BE2C (cell line): ENCODE data around the gene AHSG.

Experiments
- DNase-seq: peaks from one replicate; pipeline ENCODE4 v3.0.0-alpha.2; 2020
- H3K27me3 ChIP-seq: fragments of 250-450 bp; sonication (Bioruptor Pico); 2 replicates; pipeline ENCODE4 v1.5.1; 2020; ENCODE audit warnings: mild to moderate bottlenecking
- H3K36me3 ChIP-seq: fragments of 250-450 bp; sonication (Bioruptor Pico); 2 replicates; pipeline ENCODE4 v1.5.1; 2020; ENCODE audit warnings: mild to moderate bottlenecking
- H3K4me1 ChIP-seq: fragments of 250-450 bp; sonication (Bioruptor Pico); 2 replicates; pipeline ENCODE4 v1.5.1; 2020
- H3K4me3 ChIP-seq: 2 replicates; pipeline ENCODE4 v1.5.1; 2011; ENCODE audit warnings: low read depth, low read length
- H3K9me3 ChIP-seq: fragments of 250-450 bp; sonication (Bioruptor Pico); 2 replicates; pipeline ENCODE4 v1.5.1; 2020
- TF ChIP-seq, protein P1 (sequence below): IDR thresholded peaks from 2 replicates; pipeline ENCODE4 v1.5.1; 2012; ENCODE audit warnings: mild to moderate bottlenecking, low read depth, low read length

Gene AHSG

DNA sequence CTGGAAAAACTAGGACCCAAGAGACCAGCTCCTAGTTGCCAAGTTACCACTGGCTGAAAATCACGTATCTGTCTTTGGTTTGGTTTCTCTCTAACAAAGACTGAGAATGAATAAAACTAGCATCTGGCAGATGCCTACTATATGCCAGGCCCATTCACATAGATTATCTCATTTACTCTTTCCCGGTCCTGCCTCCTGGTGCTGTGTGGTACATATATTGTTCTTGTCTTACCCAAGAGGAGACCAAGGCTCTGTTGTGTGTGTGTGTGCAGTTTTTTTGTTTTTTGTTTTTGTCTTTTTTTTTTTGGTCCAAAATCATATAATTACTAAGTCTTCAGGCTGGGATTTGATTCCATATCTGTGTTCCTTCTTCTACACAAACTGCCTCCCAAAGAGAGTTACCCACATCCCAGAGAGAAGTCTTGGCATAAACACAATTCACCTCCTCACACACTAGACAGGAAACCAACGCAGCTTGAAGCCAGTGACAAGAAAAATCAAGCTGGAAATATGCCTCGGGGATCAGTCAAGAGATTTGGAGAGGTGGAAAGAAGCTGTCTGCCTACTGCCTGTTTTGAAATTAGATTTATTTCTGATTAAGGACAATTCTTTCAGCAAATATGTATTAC, 891 bp downstream of the AHSG start:
- no peaks in the 10 kb centered on the region for H3K9me3 ChIP-seq
- H3K27me3 ChIP-seq: peaks cover 9% of the 10 kb centered on the region; the same call in 1 of the 2 replicates
- TF ChIP-seq, protein P1, sequence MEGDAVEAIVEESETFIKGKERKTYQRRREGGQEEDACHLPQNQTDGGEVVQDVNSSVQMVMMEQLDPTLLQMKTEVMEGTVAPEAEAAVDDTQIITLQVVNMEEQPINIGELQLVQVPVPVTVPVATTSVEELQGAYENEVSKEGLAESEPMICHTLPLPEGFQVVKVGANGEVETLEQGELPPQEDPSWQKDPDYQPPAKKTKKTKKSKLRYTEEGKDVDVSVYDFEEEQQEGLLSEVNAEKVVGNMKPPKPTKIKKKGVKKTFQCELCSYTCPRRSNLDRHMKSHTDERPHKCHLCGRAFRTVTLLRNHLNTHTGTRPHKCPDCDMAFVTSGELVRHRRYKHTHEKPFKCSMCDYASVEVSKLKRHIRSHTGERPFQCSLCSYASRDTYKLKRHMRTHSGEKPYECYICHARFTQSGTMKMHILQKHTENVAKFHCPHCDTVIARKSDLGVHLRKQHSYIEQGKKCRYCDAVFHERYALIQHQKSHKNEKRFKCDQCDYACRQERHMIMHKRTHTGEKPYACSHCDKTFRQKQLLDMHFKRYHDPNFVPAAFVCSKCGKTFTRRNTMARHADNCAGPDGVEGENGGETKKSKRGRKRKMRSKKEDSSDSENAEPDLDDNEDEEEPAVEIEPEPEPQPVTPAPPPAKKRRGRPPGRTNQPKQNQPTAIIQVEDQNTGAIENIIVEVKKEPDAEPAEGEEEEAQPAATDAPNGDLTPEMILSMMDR: no peak
- no peaks in the 10 kb centered on the region for H3K4me1 ChIP-seq
- H3K36me3 ChIP-seq: no peaks in the 10 kb centered on the region
- no peak for DNase-seq
- no peak overlapping the region for H3K4me3 ChIP-seq

DNA sequence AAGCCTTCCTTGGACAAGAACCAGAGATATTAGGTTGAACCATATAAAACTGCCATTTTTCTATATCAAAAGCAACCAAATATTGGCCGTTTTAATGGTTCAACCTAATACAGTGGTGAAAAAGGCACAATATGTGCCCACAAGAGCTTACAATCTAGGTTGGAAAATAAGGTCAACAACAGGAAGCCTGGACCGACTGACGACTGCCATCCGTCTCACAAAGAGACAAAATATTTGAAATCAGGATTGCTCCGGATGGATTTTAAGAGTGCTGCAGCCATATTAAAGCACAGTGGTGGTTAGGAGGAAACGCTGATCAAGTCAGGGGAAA, 1.4 kb downstream of the AHSG start:
- peaks cover 9% of the 10 kb centered on the region; the same call in 1 of the 2 replicates for H3K27me3 ChIP-seq
- H3K4me3 ChIP-seq: no peak overlapping the region
- H3K36me3 ChIP-seq: no peaks in the 10 kb centered on the region
- no peak for DNase-seq
- TF ChIP-seq, protein P1: no peak
- H3K4me1 ChIP-seq: no peaks in the 10 kb centered on the region
- no peaks in the 10 kb centered on the region for H3K9me3 ChIP-seq

DNA sequence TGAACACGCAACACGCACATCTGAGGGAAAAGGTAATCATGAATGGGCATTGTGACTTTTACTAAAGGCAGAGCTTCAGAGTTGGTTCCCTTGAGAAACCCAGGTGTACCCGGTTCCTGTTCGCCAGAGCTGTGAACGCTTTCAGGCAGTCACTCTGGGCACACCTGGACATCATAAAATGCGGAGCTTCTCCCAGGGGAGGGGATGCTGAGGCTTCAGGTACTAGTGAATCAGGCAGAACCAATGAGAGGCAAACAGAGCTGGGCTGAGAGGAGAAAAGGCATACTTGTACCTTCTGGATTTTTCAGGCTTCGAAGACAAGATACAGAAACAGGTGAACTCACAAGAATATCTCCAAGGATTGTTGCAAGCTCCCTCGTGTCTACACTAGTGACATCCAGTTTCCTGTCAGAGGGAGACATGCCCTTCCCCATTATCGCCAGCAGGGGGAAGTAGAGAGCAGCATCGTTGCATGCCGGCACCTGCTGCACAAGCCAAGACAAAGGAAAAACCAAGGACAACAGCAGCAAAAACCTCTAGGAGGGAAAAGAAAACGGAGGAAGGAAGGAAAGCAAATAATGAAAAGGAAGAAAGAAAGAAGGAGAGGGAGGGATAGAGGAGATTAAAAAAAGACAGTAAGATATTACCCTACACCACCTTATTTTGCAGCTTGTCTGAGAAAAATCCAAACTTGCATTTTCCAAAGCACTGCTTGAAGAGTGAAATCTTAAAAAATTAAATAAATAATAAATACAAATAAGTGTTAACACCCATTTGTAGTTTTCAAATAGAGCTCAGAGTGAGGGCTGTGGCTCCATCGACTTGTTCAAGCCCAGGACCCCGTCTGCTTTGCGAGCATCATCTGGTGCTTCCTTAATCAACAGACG, 2.0 kb downstream of the AHSG start:
- H3K9me3 ChIP-seq: no peaks in the 10 kb centered on the region
- H3K4me3 ChIP-seq: no peak overlapping the region; the same call in 1 of the 2 replicates
- DNase-seq: peak; percentile 70
- H3K27me3 ChIP-seq: peaks cover 9% of the 10 kb centered on the region; the same call in 1 of the 2 replicates
- H3K4me1 ChIP-seq: no peaks in the 10 kb centered on the region
- H3K36me3 ChIP-seq: no peaks in the 10 kb centered on the region
- TF ChIP-seq, protein P1: peak; percentile 99

DNA sequence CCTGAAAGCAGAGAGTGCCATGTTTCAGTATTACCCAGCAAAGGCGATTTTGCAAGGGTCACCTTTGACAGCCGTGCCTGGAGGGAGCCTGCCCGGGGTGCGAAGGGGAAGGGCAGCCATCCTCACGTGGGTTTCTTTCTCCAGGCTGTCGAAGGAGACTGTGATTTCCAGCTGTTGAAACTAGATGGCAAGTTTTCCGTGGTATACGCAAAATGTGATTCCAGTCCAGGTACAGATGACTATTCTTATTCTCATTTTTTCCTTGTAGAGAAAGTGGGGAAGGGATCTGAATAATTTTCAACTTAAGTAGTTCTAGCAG, 3.4 kb downstream of the AHSG start:
- TF ChIP-seq, protein P1: no peak
- DNase-seq: no peak
- Histone ChIP-seq H3K4me1 (no peaks in the 10 kb centered on the region), H3K27me3 (peaks cover 9% of the 10 kb centered on the region; the same call in 1 of the 2 replicates), H3K36me3 (no peaks in the 10 kb centered on the region), H3K9me3 (no peaks in the 10 kb centered on the region), H3K4me3 (no peak overlapping the region)

DNA sequence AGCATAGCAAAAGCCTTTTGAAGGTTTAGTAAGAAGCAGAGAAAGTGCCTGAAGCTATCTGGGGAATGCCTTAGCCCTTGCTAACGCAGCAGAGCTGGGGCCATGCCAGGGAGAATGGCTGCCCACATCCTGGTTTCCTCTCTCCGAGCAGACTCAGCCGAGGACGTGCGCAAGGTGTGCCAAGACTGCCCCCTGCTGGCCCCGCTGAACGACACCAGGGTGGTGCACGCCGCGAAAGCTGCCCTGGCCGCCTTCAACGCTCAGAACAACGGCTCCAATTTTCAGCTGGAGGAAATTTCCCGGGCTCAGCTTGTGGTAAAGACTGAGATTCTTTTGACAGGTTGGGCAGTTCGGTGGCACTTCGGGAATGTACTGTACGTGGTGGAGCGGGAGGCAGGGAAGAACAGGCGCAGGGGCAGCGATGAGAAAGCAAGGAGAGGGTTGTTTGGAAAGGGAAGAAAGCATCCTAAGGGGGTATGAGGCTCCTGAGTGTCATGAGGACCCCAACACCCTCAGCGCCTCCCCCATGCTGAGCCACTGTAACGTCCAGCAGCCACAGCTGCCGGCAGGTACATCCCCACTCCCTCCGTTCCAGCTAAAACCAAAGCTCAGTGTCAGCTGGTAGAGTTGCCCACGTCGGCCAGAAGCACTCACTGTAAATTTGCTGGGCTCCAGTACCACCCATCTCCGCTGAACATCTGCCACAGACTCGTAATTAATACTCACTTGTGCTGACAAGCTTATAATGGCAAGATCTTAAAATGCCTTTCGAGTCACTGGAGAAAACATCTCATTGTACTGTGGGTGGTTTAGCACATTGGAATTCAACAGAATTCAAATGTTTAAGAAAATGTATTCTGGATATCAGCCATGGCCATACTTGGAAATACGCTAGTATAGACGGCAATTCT, 4.4 kb downstream of the AHSG start:
- peak; percentile 84 for DNase-seq

More for the DNA sequence above, 4.4 kb downstream of the AHSG start:
- no peaks in the 10 kb centered on the region for H3K4me1 ChIP-seq
- H3K36me3 ChIP-seq: no peaks in the 10 kb centered on the region
- TF ChIP-seq, protein P1: peak; percentile 89
- H3K9me3 ChIP-seq: no peaks in the 10 kb centered on the region
- peaks cover 18% of the 10 kb centered on the region; the same call in 1 of the 2 replicates for H3K27me3 ChIP-seq
- H3K4me3 ChIP-seq: peak overlapping the region; percentile 8
